H9 (cell line): ENCODE results near the gene POMT2. TPM values are rescaled to one million over a fixed set of nuclear protein-coding genes. Genes with fewer than 3 reads are reported as not detected.

Experiments used
- DNase-seq: peaks from one replicate; pipeline ENCODE4 v3.0.0-alpha.2; 2017
- H2AFZ ChIP-seq: one replicate; pipeline ENCODE4 v1.6.1; 2013; ENCODE audit warnings: mild to moderate bottlenecking, low read length, control low read depth, moderate library complexity
- H2AK5ac ChIP-seq: 2 replicates; pipeline ENCODE4 v1.6.1; 2013; ENCODE audit warnings: low read length, control low read depth, mixed read lengths; ENCODE audit not compliant: insufficient read length
- H2BK120ac ChIP-seq: one replicate; pipeline ENCODE4 v1.6.1; 2013; ENCODE audit warnings: low read depth, mild to moderate bottlenecking, low read length, control low read depth, inconsistent platforms; ENCODE audit not compliant: poor library complexity, severe bottlenecking
- H2BK12ac ChIP-seq: 2 replicates; pipeline ENCODE4 v1.6.1; 2013; ENCODE audit warnings: low read length, control low read depth, mixed read lengths, low read depth; ENCODE audit not compliant: insufficient read length
- H2BK15ac ChIP-seq: 2 replicates; pipeline ENCODE4 v1.6.1; 2013; ENCODE audit warnings: low read depth, low read length, control low read depth
- H2BK20ac ChIP-seq: one replicate; pipeline ENCODE4 v1.6.1; 2013; ENCODE audit warnings: low read depth, mild to moderate bottlenecking, low read length, control low read depth, inconsistent platforms; ENCODE audit not compliant: poor library complexity, severe bottlenecking
- H2BK5ac ChIP-seq: 2 replicates; pipeline ENCODE4 v1.6.1; 2013; ENCODE audit warnings: low read length, control low read depth, mixed read lengths; ENCODE audit not compliant: insufficient read length
- H3K14ac ChIP-seq: 2 replicates; pipeline ENCODE4 v1.6.1; 2013; ENCODE audit warnings: low read length, control low read depth; ENCODE audit not compliant: insufficient read depth
- H3K18ac ChIP-seq: 2 replicates; pipeline ENCODE4 v1.6.1; 2013; ENCODE audit warnings: low read depth, mild to moderate bottlenecking, mixed read lengths, low read length, control low read depth; ENCODE audit not compliant: insufficient read length
- H3K23ac ChIP-seq: 2 replicates; pipeline ENCODE4 v1.6.1; 2013; ENCODE audit warnings: low read length, control low read depth, mixed read lengths, low read depth; ENCODE audit not compliant: insufficient read length
- H3K23me2 ChIP-seq: 2 replicates; pipeline ENCODE4 v1.6.1; 2013; ENCODE audit warnings: low read depth, mild to moderate bottlenecking, mixed read lengths, low read length, control low read depth; ENCODE audit not compliant: insufficient read length, poor library complexity, severe bottlenecking
- H3K27ac ChIP-seq: 2 replicates; pipeline ENCODE4 v1.5.1; 2013; ENCODE audit warnings: low read length, control low read depth, mixed read lengths, low read depth; ENCODE audit not compliant: insufficient read length
- H3K27me3 ChIP-seq: 2 replicates; pipeline ENCODE4 v1.6.1; 2013; ENCODE audit warnings: low read length, control low read depth, inconsistent platforms; ENCODE audit not compliant: insufficient read depth
- H3K4ac ChIP-seq: 2 replicates; pipeline ENCODE4 v1.6.1; 2013; ENCODE audit warnings: low read depth, mild to moderate bottlenecking, control low read depth, inconsistent platforms, low read length, moderate library complexity
- H3K4me1 ChIP-seq: 2 replicates; pipeline ENCODE4 v1.6.1; 2013; ENCODE audit warnings: low read length, control low read depth, inconsistent platforms; ENCODE audit not compliant: insufficient read depth
- H3K4me2 ChIP-seq: 2 replicates; pipeline ENCODE4 v1.6.1; 2013; ENCODE audit warnings: low read length, control low read depth, mixed read lengths; ENCODE audit not compliant: insufficient read length, insufficient read depth
- H3K56ac ChIP-seq: 2 replicates; pipeline ENCODE4 v1.6.1; 2013; ENCODE audit warnings: low read depth, mild to moderate bottlenecking, mixed read lengths, low read length, control low read depth; ENCODE audit not compliant: insufficient read length
- H3K79me1 ChIP-seq: 2 replicates; pipeline ENCODE4 v1.6.1; 2013; ENCODE audit warnings: low read depth, mild to moderate bottlenecking, moderate library complexity, low read length, control low read depth, inconsistent platforms; ENCODE audit not compliant: insufficient read depth, poor library complexity, severe bottlenecking
- H3K79me2 ChIP-seq: 2 replicates; pipeline ENCODE4 v1.6.1; 2013; ENCODE audit warnings: low read length, control low read depth, inconsistent platforms; ENCODE audit not compliant: insufficient read depth
- H3K9ac ChIP-seq: 2 replicates; pipeline ENCODE4 v1.6.1; 2013; ENCODE audit warnings: low read length, control low read depth, mixed read lengths; ENCODE audit not compliant: insufficient read length; ENCODE audit errors: extremely low read depth
- H3K9me3 ChIP-seq: one replicate; pipeline ENCODE4 v1.6.1; 2013; ENCODE audit warnings: low read depth, low read length, inconsistent platforms; ENCODE audit not compliant: control insufficient read depth
- H3T11ph ChIP-seq: one replicate; pipeline ENCODE4 v1.6.1; 2013; ENCODE audit warnings: mild to moderate bottlenecking, low read length, control low read depth, inconsistent platforms
- H4K20me1 ChIP-seq: one replicate; pipeline ENCODE4 v1.6.1; 2013; ENCODE audit not compliant: control insufficient read depth, insufficient read length, insufficient read depth
- H4K5ac ChIP-seq: 2 replicates; pipeline ENCODE4 v1.6.1; 2013; ENCODE audit warnings: low read depth, mild to moderate bottlenecking, mixed read lengths, low read length, control low read depth; ENCODE audit not compliant: insufficient read length
- H4K8ac ChIP-seq: replicated peaks from 2 replicates; pipeline ENCODE4 v1.6.1; 2013; ENCODE audit warnings: low read length, control low read depth, mixed read lengths, low read depth; ENCODE audit not compliant: insufficient read length
- H4K91ac ChIP-seq: 2 replicates; pipeline ENCODE4 v1.6.1; 2013; ENCODE audit warnings: low read depth, mild to moderate bottlenecking, moderate library complexity, mixed read lengths, low read length, control low read depth; ENCODE audit not compliant: insufficient read length
- H3K27ac Mint-ChIP-seq, 3 experiments: 2 replicates in 2 of 3; 3 replicates in 1 of 3; pipeline ENCODE4 v1.8.0; 2020 to 2021; ENCODE audit warnings: mixed read lengths in 3 of 3, mild to moderate bottlenecking in 1 of 3, moderate library complexity in 1 of 3
- H3K27me3 Mint-ChIP-seq: 2 replicates; pipeline ENCODE4 v1.8.0; 2021; ENCODE audit warnings: low read depth, mild to moderate bottlenecking, moderate library complexity, mixed read lengths
- H3K36me3 Mint-ChIP-seq, 3 experiments: 2 replicates in 2 of 3; 3 replicates in 1 of 3; pipeline ENCODE4 v1.8.0; 2020 to 2021; ENCODE audit warnings: low read depth in 3 of 3, mixed read lengths in 3 of 3; ENCODE audit not compliant: insufficient read depth in 1 of 3
- H3K4me1 Mint-ChIP-seq, 2 experiments: 2 replicates each; pipeline ENCODE4 v1.8.0; 2020; ENCODE audit warnings: mixed read lengths in 2 of 2
- H3K4me3 Mint-ChIP-seq, 2 experiments: 2 replicates in 1 of 2; 3 replicates in 1 of 2; pipeline ENCODE4 v1.8.0; 2020 to 2021; ENCODE audit warnings: mild to moderate bottlenecking in 2 of 2, mixed read lengths in 2 of 2, moderate library complexity in 1 of 2
- H3K9me3 Mint-ChIP-seq, 2 experiments: 2 replicates in 1 of 2; 3 replicates in 1 of 2; pipeline ENCODE4 v1.8.0; 2020; ENCODE audit warnings: mild to moderate bottlenecking in 2 of 2, mixed read lengths in 2 of 2, moderate library complexity in 1 of 2
- CTCF ChIP-seq: fragments of 200-600 bp; sonication (generic); conservative IDR thresholded peaks from 3 replicates; pipeline ENCODE4 v1.8.0; 2021; ENCODE audit warnings: antibody characterized with exemption, mild to moderate bottlenecking
- WGBS: extraction: QIAGEN DNeasy Blood & Tissue Kit; methylation state at CpG from one replicate; pipeline ENCODE4 v1.1.7; 2013; ENCODE audit warnings: missing lambda C conversion rate, low lambda C conversion rate, mixed read lengths; ENCODE audit not compliant: insufficient read length; ENCODE audit errors: extremely low coverage; 5-methylcytosine and 5-hydroxymethylcytosine counted together
- total RNA-seq: library from RNA; stranded (reverse); gene quantifications from 2 replicates; pipeline ENCODE4 v1.2.1, GENCODE V29; 2021

Gene POMT2
- total RNA-seq, 1 experiment from 2014 or later = 25.2 TPM

DNA sequence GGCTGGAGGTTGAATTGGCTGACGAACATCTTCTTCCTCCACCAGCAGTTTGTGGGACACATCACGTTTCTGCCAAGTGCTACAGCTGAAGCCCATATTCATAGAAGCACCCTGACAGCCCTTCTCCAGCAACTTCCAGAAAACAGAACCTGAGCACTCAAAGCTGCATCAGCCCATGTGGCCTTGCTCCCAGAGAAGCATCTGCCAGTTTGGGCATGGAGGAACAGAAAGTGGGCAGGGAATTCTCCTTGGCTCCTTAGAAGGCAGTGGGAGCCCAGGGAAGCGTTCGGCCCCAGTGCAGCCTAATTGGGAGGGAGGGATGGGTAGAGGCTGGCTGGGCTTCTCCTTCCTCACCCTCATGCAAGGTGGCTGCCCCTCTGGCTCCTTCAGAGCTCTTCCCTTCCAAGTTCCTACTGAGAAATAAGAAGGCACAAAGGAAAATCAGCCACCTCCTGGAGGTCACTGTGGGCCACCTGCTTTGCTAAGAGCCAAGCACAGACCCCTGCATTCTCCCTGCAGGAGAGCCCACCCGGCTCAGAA is 45.6 kb downstream of the POMT2 start:
- Histone ChIP-seq H2BK120ac (no peak overlapping the region), H2AFZ (no peak overlapping the region), H2BK12ac (no peak overlapping the region), H3T11ph (no peak overlapping the region), H3K79me1 (no peaks in the 10 kb centered on the region), H3K14ac (no peak overlapping the region), H3K27me3 (peaks cover 17% of the 10 kb centered on the region), H2BK15ac (no peak overlapping the region), H3K18ac (no peak overlapping the region), H3K23ac (no peak overlapping the region), H3K4me1 (no peaks in the 10 kb centered on the region), H4K20me1 (no peaks in the 10 kb centered on the region), H3K79me2 (no peaks in the 10 kb centered on the region), H3K23me2 (peaks cover 10% of the 10 kb centered on the region), H2BK5ac (no peak overlapping the region), H3K27ac (no peak overlapping the region), H4K8ac (no peak overlapping the region), H3K9ac (no peak overlapping the region), H3K9me3 (no peaks in the 10 kb centered on the region), H4K91ac (no peak overlapping the region), H2AK5ac (no peak overlapping the region), H3K56ac (no peak overlapping the region), H3K4ac (no peak overlapping the region), H2BK20ac (no peak overlapping the region), H4K5ac (no peak overlapping the region), H3K4me2 (no peak overlapping the region)
- no peak overlapping the region for H3K4me3 Mint-ChIP-seq
- H3K9me3 Mint-ChIP-seq = peaks cover 0 to 6% of the 10 kb centered on the region in 2 experiments; a peak in 1 of 5 replicates
- TF ChIP-seq CTCF = no peak
- no peak for DNase-seq
- peaks cover 5 to 10% (median 9%) of the 10 kb centered on the region in 3 experiments; a peak in 6 of 7 replicates for H3K36me3 Mint-ChIP-seq
- H3K27ac Mint-ChIP-seq = no peak overlapping the region
- H3K27me3 Mint-ChIP-seq = peaks cover 36% of the 10 kb centered on the region
- WGBS = no CpG with 5 or more reads among the region's 5 CpGs
- peaks cover 4 to 17% of the 10 kb centered on the region in 2 experiments for H3K4me1 Mint-ChIP-seq
